GM12874 (cell line): ENCODE measurements around the gene LPCAT1.

Source experiments
- CTCF ChIP-seq: IDR thresholded peaks from 2 replicates; pipeline ENCODE4 v1.5.1; 2011; ENCODE audit warnings: low read depth, mild to moderate bottlenecking, control low read depth, low read length, moderate library complexity; ENCODE audit not compliant: insufficient read depth

The LPCAT1 gene

GRCh38 chr5:1474183-1474839 is 49.4 kb downstream of the LPCAT1 start:
- no peak for TF ChIP-seq CTCF

GRCh38 chr5:1473746-1474145 is 50.0 kb downstream of the LPCAT1 start:
- TF ChIP-seq CTCF: no peak

- TF ChIP-seq CTCF: no peak
Measured at GRCh38 chr5:1472964-1473628, 50.7 kb downstream of the LPCAT1 start.

GRCh38 chr5:1471997-1472963 is 51.5 kb downstream of the LPCAT1 start:
- TF ChIP-seq CTCF: no peak

- no peak for TF ChIP-seq CTCF
Measured at GRCh38 chr5:1471240-1471853, 52.4 kb downstream of the LPCAT1 start.

GRCh38 chr5:1470762-1471211 is 53.0 kb downstream of the LPCAT1 start:
- TF ChIP-seq CTCF: no peak
